Middle frontal gyrus (tissue), 1 donor: Measurements from ENCODE around the gene SPEG.

Experiments used
- DNase-seq: peaks from one replicate; pipeline ENCODE4 v3.0.0-alpha.2; 2015; ENCODE audit warnings: low spot score; ENCODE audit errors: extremely low spot score

SPEG gene

GRCh38 chr2:219423652-219424377 lies 10.8 kb upstream of the SPEG start:
- no peak for DNase-seq

- no peak for DNase-seq
Measured at GRCh38 chr2:219425238-219426067, 9.2 kb upstream of the SPEG start.

- no peak for DNase-seq
Measured at GRCh38 chr2:219426068-219426443, 8.6 kb upstream of the SPEG start.

GRCh38 chr2:219426534-219427136 lies 8.0 kb upstream of the SPEG start:
- DNase-seq = no peak

GRCh38 chr2:219428469-219428868 lies 6.2 kb upstream of the SPEG start:
- no peak for DNase-seq

- no peak for DNase-seq
Measured at GRCh38 chr2:219429958-219430606, 4.6 kb upstream of the SPEG start.

- no peak for DNase-seq
Measured at GRCh38 chr2:219430633-219431615, 3.7 kb upstream of the SPEG start.

- no peak for DNase-seq
Measured at GRCh38 chr2:219433666-219434467, 776 bp upstream of the SPEG start.

GRCh38 chr2:219434468-219434717 lies 250 bp upstream of the SPEG start:
- DNase-seq = no peak

- no peak for DNase-seq
Measured at GRCh38 chr2:219435701-219436100, 1.1 kb downstream of the SPEG start.

- DNase-seq = no peak
Measured at GRCh38 chr2:219436491-219436890, 1.8 kb downstream of the SPEG start.

GRCh38 chr2:219437141-219437540 lies 2.5 kb downstream of the SPEG start:
- no peak for DNase-seq

GRCh38 chr2:219437690-219438206 lies 3.1 kb downstream of the SPEG start:
- no peak for DNase-seq

GRCh38 chr2:219438453-219438852 lies 3.8 kb downstream of the SPEG start:
- DNase-seq = no peak

- DNase-seq = no peak
Measured at GRCh38 chr2:219439506-219439905, 4.9 kb downstream of the SPEG start.

GRCh38 chr2:219440388-219441256 lies 6.0 kb downstream of the SPEG start:
- no peak for DNase-seq

GRCh38 chr2:219441451-219442255 lies 7.0 kb downstream of the SPEG start:
- no peak for DNase-seq
